IMR-90 (cell line): ENCODE measurements around the gene KCNAB1.

ENCODE experiments used
- CEBPB ChIP-seq: IDR thresholded peaks from 2 replicates; pipeline ENCODE4 v1.6.1; 2012; ENCODE audit warnings: low read depth, low read length, improper control_type of control experiment
- MXI1 ChIP-seq: IDR thresholded peaks from 2 replicates; pipeline ENCODE4 v1.6.1; 2012; ENCODE audit warnings: low read depth, mild to moderate bottlenecking, low read length, moderate library complexity, borderline replicate concordance
- POLR2A ChIP-seq: IDR thresholded peaks from 2 replicates; pipeline ENCODE4 v1.6.1; 2012; ENCODE audit warnings: mild to moderate bottlenecking, low read depth, low read length
- RAD21 ChIP-seq: IDR thresholded peaks from 2 replicates; pipeline ENCODE4 v1.6.1; 2012; ENCODE audit warnings: low read length, improper control_type of control experiment
- TF ChIP-seq, protein P1 (sequence below): conservative IDR thresholded peaks from 2 replicates; pipeline ENCODE4 v1.5.1; 2012; ENCODE audit warnings: mild to moderate bottlenecking, low read depth, low read length, improper control_type of control experiment

DNA sequence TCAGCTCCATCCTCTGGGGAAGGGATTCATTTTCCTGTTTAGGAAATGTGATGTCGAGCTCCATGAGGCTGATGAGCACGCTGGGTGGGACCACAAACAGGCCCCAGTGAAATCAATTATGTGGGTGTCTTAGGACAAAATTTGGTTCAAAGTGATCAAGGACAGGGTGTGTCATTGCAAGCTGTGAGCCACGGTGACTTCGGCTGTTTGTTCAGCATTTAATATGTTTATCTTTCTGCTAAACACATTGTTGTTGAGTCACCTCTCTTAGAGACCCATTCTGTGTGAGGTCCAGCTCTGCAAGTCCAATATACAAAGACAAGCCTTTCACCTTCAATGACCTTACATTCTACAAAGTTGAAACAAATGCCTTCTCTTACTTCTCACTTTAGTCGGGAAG, 393.2 kb downstream of the KCNAB1 start:
- TF ChIP-seq, protein P1, sequence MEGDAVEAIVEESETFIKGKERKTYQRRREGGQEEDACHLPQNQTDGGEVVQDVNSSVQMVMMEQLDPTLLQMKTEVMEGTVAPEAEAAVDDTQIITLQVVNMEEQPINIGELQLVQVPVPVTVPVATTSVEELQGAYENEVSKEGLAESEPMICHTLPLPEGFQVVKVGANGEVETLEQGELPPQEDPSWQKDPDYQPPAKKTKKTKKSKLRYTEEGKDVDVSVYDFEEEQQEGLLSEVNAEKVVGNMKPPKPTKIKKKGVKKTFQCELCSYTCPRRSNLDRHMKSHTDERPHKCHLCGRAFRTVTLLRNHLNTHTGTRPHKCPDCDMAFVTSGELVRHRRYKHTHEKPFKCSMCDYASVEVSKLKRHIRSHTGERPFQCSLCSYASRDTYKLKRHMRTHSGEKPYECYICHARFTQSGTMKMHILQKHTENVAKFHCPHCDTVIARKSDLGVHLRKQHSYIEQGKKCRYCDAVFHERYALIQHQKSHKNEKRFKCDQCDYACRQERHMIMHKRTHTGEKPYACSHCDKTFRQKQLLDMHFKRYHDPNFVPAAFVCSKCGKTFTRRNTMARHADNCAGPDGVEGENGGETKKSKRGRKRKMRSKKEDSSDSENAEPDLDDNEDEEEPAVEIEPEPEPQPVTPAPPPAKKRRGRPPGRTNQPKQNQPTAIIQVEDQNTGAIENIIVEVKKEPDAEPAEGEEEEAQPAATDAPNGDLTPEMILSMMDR: no peak
- TF ChIP-seq RAD21 (no peak), CEBPB (no peak), MXI1 (no peak), POLR2A (no peak)
